ENCODE data around the gene CAMK2N2. TPM values are rescaled to one million over a fixed set of nuclear protein-coding genes. Genes with fewer than 3 reads are reported as not detected.
A peak's percentile ranks its signal among the peaks of the same experiment; 100 is the strongest.

The CAMK2N2 gene
- total and polyA plus RNA-seq, 4 donors, result 9.1 to 204 (median 106) TPM

DNA sequence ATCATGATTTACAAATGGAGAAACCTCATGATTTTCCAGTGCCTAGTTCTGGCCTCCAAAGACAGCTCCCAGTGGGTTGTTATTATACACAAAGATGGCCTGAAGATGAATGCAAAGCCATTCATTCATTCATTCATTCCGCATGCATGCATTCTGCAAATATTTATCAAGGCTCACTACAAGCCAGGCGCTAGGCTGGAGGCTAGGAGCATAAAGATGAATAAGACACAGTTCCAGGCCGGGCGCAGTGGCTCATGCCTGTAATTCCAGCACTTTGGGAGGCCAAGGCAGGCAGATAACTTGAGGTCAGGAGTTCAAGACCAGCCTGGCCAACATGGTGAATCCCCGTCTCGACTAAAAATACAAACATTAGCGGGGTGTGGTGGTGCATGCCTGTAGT lies 35.3 kb upstream of the CAMK2N2 start:
- Histone ChIP-seq H3K27me3 (ENCODE audit: control insufficient read depth, insufficient read depth, low read length) (no peaks in the 10 kb centered on the region), H3K27ac (ENCODE audit: low read depth, low read length) (no peak overlapping the region), H3K4me3 (ENCODE audit: low read depth, low read length) (no peak overlapping the region), H3K36me3 (ENCODE audit: control insufficient read depth, insufficient read depth, low read length) (peaks cover 15% of the 10 kb centered on the region), H3K4me1 (ENCODE audit: control insufficient read depth, insufficient read depth, low read length) (peaks cover 7% of the 10 kb centered on the region), H3K9me3 (ENCODE audit: control insufficient read depth, insufficient read depth, low read length) (no peaks in the 10 kb centered on the region)
- 70% methylated on average over 6 of the region's 7 CpGs for whole genome bisulfite sequencing (ENCODE audit: insufficient coverage)
- DNase-seq (ENCODE audit: low read depth in 4 of 6, low spot score in 6 of 6), result no peak

DNA sequence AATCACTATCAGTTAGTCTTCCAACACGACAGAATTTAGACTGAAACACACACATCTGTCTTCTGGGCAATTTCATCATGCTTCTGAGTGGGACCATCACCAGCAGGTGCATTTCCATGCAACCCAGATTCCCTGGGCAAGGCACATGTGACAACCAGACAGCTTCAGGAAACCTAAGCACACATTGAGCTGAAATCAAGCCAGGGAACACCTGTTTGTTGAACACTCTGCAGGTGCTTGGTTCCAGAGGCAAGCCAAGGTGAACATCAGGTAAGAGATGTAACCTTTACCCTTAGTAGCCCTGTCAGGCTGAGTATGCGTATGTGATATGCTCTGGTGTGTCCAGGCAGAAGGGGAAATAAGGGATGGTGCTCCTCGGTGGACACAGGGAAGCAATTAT lies 34.4 kb upstream of the CAMK2N2 start:
- DNase-seq (ENCODE audit: low read depth in 4 of 6, low spot score in 6 of 6), result no peak
- WGBS (ENCODE audit: insufficient coverage), result 55% methylated on average over 1 of the region's 3 CpGs
- Histone ChIP-seq H3K27ac (ENCODE audit: low read depth, low read length) (no peak overlapping the region), H3K27me3 (ENCODE audit: control insufficient read depth, insufficient read depth, low read length) (no peaks in the 10 kb centered on the region), H3K4me1 (ENCODE audit: control insufficient read depth, insufficient read depth, low read length) (peaks cover 7% of the 10 kb centered on the region), H3K4me3 (ENCODE audit: low read depth, low read length) (no peak overlapping the region), H3K36me3 (ENCODE audit: control insufficient read depth, insufficient read depth, low read length) (peaks cover 17% of the 10 kb centered on the region), H3K9me3 (ENCODE audit: control insufficient read depth, insufficient read depth, low read length) (no peaks in the 10 kb centered on the region)

- no peaks in the 10 kb centered on the region for H3K4me1 ChIP-seq (ENCODE audit: control insufficient read depth, insufficient read depth, low read length)
- H3K27ac ChIP-seq (ENCODE audit: low read depth, low read length), result no peak overlapping the region
- H3K9me3 ChIP-seq (ENCODE audit: control insufficient read depth, insufficient read depth, low read length), result no peaks in the 10 kb centered on the region
- 92% methylated on average over 14 of the region's 21 CpGs for WGBS (ENCODE audit: insufficient coverage)
- H3K27me3 ChIP-seq (ENCODE audit: control insufficient read depth, insufficient read depth, low read length), result peaks cover 3% of the 10 kb centered on the region
- no peak for DNase-seq (ENCODE audit: low read depth in 4 of 6, low spot score in 6 of 6)
- H3K36me3 ChIP-seq (ENCODE audit: control insufficient read depth, insufficient read depth, low read length), result peaks cover 22% of the 10 kb centered on the region
- H3K4me3 ChIP-seq (ENCODE audit: low read depth, low read length), result no peak overlapping the region
Observed at GRCh38 chr3:184291738-184292445, 30.5 kb upstream of the CAMK2N2 start.

GRCh38 chr3:184291044-184291737 lies 29.8 kb upstream of the CAMK2N2 start:
- Histone ChIP-seq H3K27me3 (ENCODE audit: control insufficient read depth, insufficient read depth, low read length) (peaks cover 3% of the 10 kb centered on the region), H3K4me3 (ENCODE audit: low read depth, low read length) (no peak overlapping the region), H3K36me3 (ENCODE audit: control insufficient read depth, insufficient read depth, low read length) (peaks cover 22% of the 10 kb centered on the region), H3K4me1 (ENCODE audit: control insufficient read depth, insufficient read depth, low read length) (no peaks in the 10 kb centered on the region), H3K27ac (ENCODE audit: low read depth, low read length) (no peak overlapping the region), H3K9me3 (ENCODE audit: control insufficient read depth, insufficient read depth, low read length) (no peaks in the 10 kb centered on the region)
- WGBS (ENCODE audit: insufficient coverage), result 88% methylated on average over 22 of the region's 22 CpGs
- DNase-seq (ENCODE audit: low read depth in 4 of 6, low spot score in 6 of 6), result no peak

DNA sequence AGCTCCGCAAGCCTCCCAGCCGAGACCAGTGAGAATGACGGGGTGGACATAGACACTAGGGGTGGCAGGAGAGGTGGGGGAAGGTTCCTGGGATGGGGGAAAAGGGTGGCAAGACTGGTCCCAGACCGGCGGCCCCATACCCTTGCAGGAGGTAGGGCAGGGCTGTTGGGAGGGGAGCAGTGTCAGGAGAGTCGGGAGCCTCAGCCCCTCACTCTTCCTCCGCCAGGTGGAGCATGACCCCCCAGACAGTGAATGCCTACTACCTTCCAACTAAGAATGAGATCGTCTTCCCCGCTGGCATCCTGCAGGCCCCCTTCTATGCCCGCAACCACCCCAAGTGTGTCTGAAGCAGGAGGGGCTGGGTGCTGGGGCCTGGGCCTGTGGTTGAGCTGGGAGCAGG lies 29.0 kb upstream of the CAMK2N2 start:
- H3K36me3 ChIP-seq (ENCODE audit: control insufficient read depth, insufficient read depth, low read length), result peaks cover 22% of the 10 kb centered on the region
- H3K4me3 ChIP-seq (ENCODE audit: low read depth, low read length), result no peak overlapping the region
- DNase-seq (ENCODE audit: low read depth in 4 of 6, low spot score in 6 of 6), result no peak
- H3K27me3 ChIP-seq (ENCODE audit: control insufficient read depth, insufficient read depth, low read length), result peaks cover 3% of the 10 kb centered on the region
- no peaks in the 10 kb centered on the region for H3K9me3 ChIP-seq (ENCODE audit: control insufficient read depth, insufficient read depth, low read length)
- H3K4me1 ChIP-seq (ENCODE audit: control insufficient read depth, insufficient read depth, low read length), result no peaks in the 10 kb centered on the region
- 80% methylated on average over 6 of the region's 10 CpGs for WGBS (ENCODE audit: insufficient coverage)
- no peak overlapping the region for H3K27ac ChIP-seq (ENCODE audit: low read depth, low read length)

DNA sequence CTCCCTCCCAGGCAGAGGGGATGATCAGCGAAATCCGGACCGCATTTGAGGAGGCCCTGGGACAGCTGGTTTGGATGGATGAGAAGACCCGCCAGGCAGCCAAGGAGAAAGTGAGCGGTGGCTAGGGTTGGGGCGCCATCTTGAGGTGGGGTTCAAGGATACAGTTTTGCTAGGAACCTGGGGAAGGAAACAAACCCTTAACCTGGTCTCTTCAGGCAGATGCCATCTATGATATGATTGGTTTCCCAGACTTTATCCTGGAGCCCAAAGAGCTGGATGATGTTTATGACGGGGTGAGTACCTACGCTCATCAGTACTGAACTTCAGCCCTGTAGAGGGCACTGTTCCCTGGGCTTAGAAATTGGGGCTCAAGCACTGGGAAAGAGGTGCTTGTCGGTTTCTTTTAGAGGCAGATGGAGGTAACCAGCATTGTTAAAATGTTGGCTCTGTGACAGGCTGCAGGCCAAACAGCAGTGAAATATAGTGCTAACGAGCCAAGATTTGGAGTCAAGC lies 28.1 kb upstream of the CAMK2N2 start:
- 9% methylated on average over 5 of the region's 10 CpGs for WGBS (ENCODE audit: insufficient coverage)
- Histone ChIP-seq H3K9me3 (ENCODE audit: control insufficient read depth, insufficient read depth, low read length) (no peaks in the 10 kb centered on the region), H3K27me3 (ENCODE audit: control insufficient read depth, insufficient read depth, low read length) (peaks cover 3% of the 10 kb centered on the region), H3K27ac (ENCODE audit: low read depth, low read length) (no peak overlapping the region), H3K4me1 (ENCODE audit: control insufficient read depth, insufficient read depth, low read length) (peaks cover 6% of the 10 kb centered on the region), H3K36me3 (ENCODE audit: control insufficient read depth, insufficient read depth, low read length) (peaks cover 22% of the 10 kb centered on the region), H3K4me3 (ENCODE audit: low read depth, low read length) (no peak overlapping the region)
- peak in 2 of 6 donors; percentile 29 to 60 for DNase-seq (ENCODE audit: low read depth in 4 of 6, low spot score in 6 of 6)

DNA sequence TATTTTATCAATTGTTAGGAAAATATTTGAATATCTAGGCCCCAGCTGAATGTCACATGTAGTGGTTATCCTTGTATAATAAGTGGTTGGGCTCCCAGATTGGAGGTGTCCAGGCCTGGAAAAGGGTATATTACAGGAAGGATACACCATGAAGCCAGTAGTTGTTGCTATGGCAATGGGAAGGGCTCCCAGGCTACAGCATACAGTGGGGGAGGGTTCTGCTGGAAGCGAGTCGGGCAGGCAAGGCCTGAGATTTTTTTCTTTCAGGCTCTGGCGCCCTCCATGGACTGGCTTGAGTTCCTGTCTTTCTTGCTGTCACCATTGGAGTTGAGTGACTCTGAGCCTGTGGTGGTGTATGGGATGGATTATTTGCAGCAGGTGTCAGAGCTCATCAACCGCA lies 23.3 kb upstream of the CAMK2N2 start:
- Histone ChIP-seq H3K27me3 (ENCODE audit: control insufficient read depth, insufficient read depth, low read length) (peaks cover 3% of the 10 kb centered on the region), H3K36me3 (ENCODE audit: control insufficient read depth, insufficient read depth, low read length) (peaks cover 2% of the 10 kb centered on the region), H3K4me3 (ENCODE audit: low read depth, low read length) (no peak overlapping the region), H3K27ac (ENCODE audit: low read depth, low read length) (no peak overlapping the region), H3K9me3 (ENCODE audit: control insufficient read depth, insufficient read depth, low read length) (no peaks in the 10 kb centered on the region), H3K4me1 (ENCODE audit: control insufficient read depth, insufficient read depth, low read length) (peaks cover 7% of the 10 kb centered on the region)
- WGBS (ENCODE audit: insufficient coverage), result 10% methylated on average over 4 of the region's 4 CpGs
- peak in 5 of 6 donors; percentile 56 to 94 (median 71) for DNase-seq (ENCODE audit: low read depth in 4 of 6, low spot score in 6 of 6)

- no peak overlapping the region for H3K4me3 ChIP-seq (ENCODE audit: low read depth, low read length)
- no peaks in the 10 kb centered on the region for H3K27me3 ChIP-seq (ENCODE audit: control insufficient read depth, insufficient read depth, low read length)
- no peak for DNase-seq (ENCODE audit: low read depth in 4 of 6, low spot score in 6 of 6)
- peaks cover 2% of the 10 kb centered on the region for H3K36me3 ChIP-seq (ENCODE audit: control insufficient read depth, insufficient read depth, low read length)
- no peaks in the 10 kb centered on the region for H3K9me3 ChIP-seq (ENCODE audit: control insufficient read depth, insufficient read depth, low read length)
- WGBS (ENCODE audit: insufficient coverage), result 95% methylated on average over 8 of the region's 8 CpGs
- H3K4me1 ChIP-seq (ENCODE audit: control insufficient read depth, insufficient read depth, low read length), result peaks cover 7% of the 10 kb centered on the region
- no peak overlapping the region for H3K27ac ChIP-seq (ENCODE audit: low read depth, low read length)
Observed at GRCh38 chr3:184283681-184284080, 22.3 kb upstream of the CAMK2N2 start.

DNA sequence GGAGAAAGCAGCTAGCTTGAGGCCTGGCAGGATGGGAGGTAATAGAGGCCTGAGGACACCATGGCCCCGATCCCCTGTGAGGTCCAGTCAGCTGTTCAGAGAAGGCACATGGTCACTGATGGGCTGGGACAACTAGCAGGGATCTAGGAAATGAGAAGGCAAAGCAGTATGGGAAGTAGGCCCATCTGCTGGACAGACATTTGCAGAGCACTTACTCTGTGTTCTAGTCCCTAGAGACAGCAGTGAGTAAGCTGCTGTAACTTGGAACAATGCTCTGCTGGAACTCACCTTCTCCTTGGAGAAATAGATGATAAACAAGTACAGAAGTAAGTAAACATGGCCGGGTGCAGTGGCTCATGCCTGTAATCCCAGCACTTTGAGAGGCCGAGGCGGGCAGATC lies 21.6 kb upstream of the CAMK2N2 start:
- Histone ChIP-seq H3K27me3 (ENCODE audit: control insufficient read depth, insufficient read depth, low read length) (no peaks in the 10 kb centered on the region), H3K9me3 (ENCODE audit: control insufficient read depth, insufficient read depth, low read length) (no peaks in the 10 kb centered on the region), H3K27ac (ENCODE audit: low read depth, low read length) (no peak overlapping the region), H3K4me3 (ENCODE audit: low read depth, low read length) (no peak overlapping the region), H3K4me1 (ENCODE audit: control insufficient read depth, insufficient read depth, low read length) (peaks cover 7% of the 10 kb centered on the region), H3K36me3 (ENCODE audit: control insufficient read depth, insufficient read depth, low read length) (peaks cover 2% of the 10 kb centered on the region)
- no peak for DNase-seq (ENCODE audit: low read depth in 4 of 6, low spot score in 6 of 6)
- 83% methylated on average over 1 of the region's 4 CpGs for WGBS (ENCODE audit: insufficient coverage)

GRCh38 chr3:184277366-184277765 lies 16.0 kb upstream of the CAMK2N2 start:
- Histone ChIP-seq H3K4me3 (ENCODE audit: low read depth, low read length) (no peak overlapping the region), H3K27ac (ENCODE audit: low read depth, low read length) (no peak overlapping the region), H3K27me3 (ENCODE audit: control insufficient read depth, insufficient read depth, low read length) (peaks cover 27% of the 10 kb centered on the region), H3K9me3 (ENCODE audit: control insufficient read depth, insufficient read depth, low read length) (no peaks in the 10 kb centered on the region), H3K36me3 (ENCODE audit: control insufficient read depth, insufficient read depth, low read length) (peaks cover 5% of the 10 kb centered on the region), H3K4me1 (ENCODE audit: control insufficient read depth, insufficient read depth, low read length) (peaks cover 18% of the 10 kb centered on the region)
- WGBS (ENCODE audit: insufficient coverage), result 86% methylated on average over 6 of the region's 6 CpGs
- DNase-seq (ENCODE audit: low read depth in 4 of 6, low spot score in 6 of 6), result no peak
